SK-N-SH (cell line): ENCODE measurements around the gene MATN4. TPM values are rescaled to one million over a fixed set of nuclear protein-coding genes. Genes with fewer than 3 reads are reported as not detected.

ENCODE experiments used
- CTCF ChIA-PET: fragments of 300-600, 350-600 bp; formaldehyde crosslinking; extraction: SDS; loops from one replicate; lab custom pipeline; 2021; lab: Yijun Ruan, JAX
- POLR2A ChIA-PET: fragments of 350-600 bp; sonication (Branson Sonifier 250); formaldehyde crosslinking; extraction: SDS; loops from one replicate; lab custom pipeline; 2020; ENCODE audit warnings: antibody characterized with exemption, inconsistent platforms; lab: Yijun Ruan, JAX
- DNase-seq: peaks from one replicate; pipeline ENCODE4 v3.0.0; 2012
- H2AFZ ChIP-seq: fragments of 200-600 bp; sonication (generic); 2 replicates; pipeline ENCODE4 v1.8.1; 2016; ENCODE audit warnings: antibody characterized with exemption, mild to moderate bottlenecking, low read depth
- H3F3A ChIP-seq: fragments of 200-600 bp; sonication (generic); replicated peaks from 2 replicates; pipeline ENCODE3; 2016; ENCODE audit warnings: antibody characterized with exemption, mild to moderate bottlenecking; ENCODE audit not compliant: insufficient read depth
- H3K27ac ChIP-seq, 2 experiments: fragments of 200-500 bp in 1 of 2; fragments of 200-600 bp in 1 of 2; sonication (Bioruptor generic) in 1 of 2; sonication (generic), shearing (Covaris generic) in 1 of 2; 2 replicates each; pipeline versions ENCODE4 v1.5.1 to v1.6.1; 2014 to 2016; ENCODE audit warnings: low read depth in 2 of 2, inconsistent platforms in 1 of 2, low read length in 1 of 2, mild to moderate bottlenecking in 1 of 2, mixed read lengths in 1 of 2
- H3K27me3 ChIP-seq: fragments of 200-600 bp; sonication (generic), shearing (Covaris generic); 2 replicates; pipeline ENCODE4 v1.6.1; 2016; ENCODE audit warnings: mixed run types; ENCODE audit not compliant: insufficient read depth
- H3K36me3 ChIP-seq, 2 experiments: fragments of 200-500 bp in 1 of 2; fragments of 200-600 bp in 1 of 2; sonication (Bioruptor generic) in 1 of 2; sonication (generic) in 1 of 2; replicated peaks in 1 of 2; 2 replicates each; pipeline versions ENCODE3 to v1.5.1; 2014 to 2016; ENCODE audit warnings: low read length in 1 of 2, mild to moderate bottlenecking in 1 of 2; ENCODE audit not compliant: insufficient read depth in 2 of 2, control insufficient read depth in 1 of 2
- H3K4me1 ChIP-seq, 2 experiments: fragments of 200-500 bp in 1 of 2; fragments of 200-600 bp in 1 of 2; sonication (Bioruptor generic) in 1 of 2; sonication (generic), shearing (Covaris generic) in 1 of 2; 2 replicates each; pipeline versions ENCODE4 v1.5.1 to v1.6.1; 2014 to 2016; ENCODE audit warnings: low read depth in 1 of 2, low read length in 1 of 2, mixed run types in 1 of 2; ENCODE audit not compliant: insufficient read depth in 2 of 2, control insufficient read depth in 1 of 2
- H3K4me2 ChIP-seq: fragments of 200-600 bp; sonication (generic), shearing (Covaris generic); 2 replicates; pipeline ENCODE4 v1.6.1; 2017; ENCODE audit warnings: mixed run types
- H3K4me3 ChIP-seq, 2 experiments: fragments of 200-500 bp in 1 of 2; fragments of 200-600 bp in 1 of 2; sonication (Bioruptor generic) in 1 of 2; sonication (generic), shearing (Covaris generic) in 1 of 2; 2 replicates each; pipeline versions ENCODE4 v1.5.1 to v1.8.1; 2014 to 2016; ENCODE audit warnings: low read depth in 2 of 2, inconsistent platforms in 1 of 2, low read length in 1 of 2, mild to moderate bottlenecking in 1 of 2, mixed read lengths in 1 of 2, moderate library complexity in 1 of 2
- H3K79me2 ChIP-seq: fragments of 200-600 bp; sonication (generic); 2 replicates; pipeline ENCODE4 v1.8.1; 2017; ENCODE audit warnings: mild to moderate bottlenecking; ENCODE audit not compliant: insufficient read depth
- H3K9ac ChIP-seq: fragments of 200-600 bp; sonication (generic); 2 replicates; pipeline ENCODE4 v1.6.1; 2017; ENCODE audit warnings: mixed run types
- H3K9me2 ChIP-seq: fragments of 200-600 bp; sonication (generic); 2 replicates; pipeline ENCODE4 v1.6.1; 2017; ENCODE audit warnings: mixed run types
- H3K9me3 ChIP-seq: fragments of 200-600 bp; sonication (generic); 2 replicates; pipeline ENCODE4 v1.6.1; 2017; ENCODE audit warnings: mixed run types, mild to moderate bottlenecking, moderate library complexity
- H4K20me1 ChIP-seq: fragments of 200-600 bp; sonication (generic); 2 replicates; pipeline ENCODE4 v1.6.1; 2017; ENCODE audit warnings: mild to moderate bottlenecking, mixed run types; ENCODE audit not compliant: insufficient read depth
- EP300 ChIP-seq, 2 experiments: IDR thresholded peaks; 2 replicates each; pipeline versions ENCODE4 v1.4.0 to v1.6.1; 2012; ENCODE audit warnings: borderline replicate concordance in 1 of 2, low read depth in 1 of 2, low read length in 1 of 2
- FOXJ3 ChIP-seq: sonication (generic); formaldehyde crosslinking; IDR thresholded peaks from 2 replicates; pipeline ENCODE4 v1.5.1; 2020; ENCODE audit warnings: mild to moderate bottlenecking, missing genetic modification reagents
- GABPA ChIP-seq: IDR thresholded peaks from 2 replicates; pipeline ENCODE4 v1.4.0; 2012; ENCODE audit warnings: low read depth, mild to moderate bottlenecking
- GATA2 ChIP-seq: sonication (generic); formaldehyde crosslinking; IDR thresholded peaks from 2 replicates; pipeline ENCODE4 v1.5.0; 2020; ENCODE audit warnings: mild to moderate bottlenecking, missing genetic modification reagents
- MAX ChIP-seq: IDR thresholded peaks from 2 replicates; pipeline ENCODE4 v1.4.0; 2012; ENCODE audit warnings: low read depth
- MXI1 ChIP-seq: IDR thresholded peaks from 2 replicates; pipeline ENCODE4 v1.6.1; 2012; ENCODE audit warnings: mild to moderate bottlenecking, low read depth, low read length, improper control_type of control experiment
- NRF1 ChIP-seq: IDR thresholded peaks from 2 replicates; pipeline ENCODE4 v1.6.1; 2012; ENCODE audit warnings: low read depth, mild to moderate bottlenecking, low read length
- RFX5 ChIP-seq: IDR thresholded peaks from 2 replicates; pipeline ENCODE4 v1.6.1; 2012; ENCODE audit warnings: mild to moderate bottlenecking, improper control_type of control experiment, low read length
- SMC3 ChIP-seq: IDR thresholded peaks from 2 replicates; pipeline ENCODE4 v1.6.1; 2012; ENCODE audit warnings: low read depth, low read length, improper control_type of control experiment
- TEAD4 ChIP-seq: IDR thresholded peaks from 2 replicates; pipeline ENCODE4 v1.4.0; 2012; ENCODE audit warnings: mild to moderate bottlenecking, borderline replicate concordance; ENCODE audit not compliant: insufficient read depth
- USF1 ChIP-seq: IDR thresholded peaks from 2 replicates; pipeline ENCODE4 v1.4.0; 2012; ENCODE audit warnings: low read depth, borderline replicate concordance
- ZBTB33 ChIP-seq: IDR thresholded peaks from 2 replicates; pipeline ENCODE4 v1.4.0; 2012; ENCODE audit warnings: low read depth, borderline replicate concordance
- WGBS: methylation state at CpG from one replicate; pipeline ENCODE4 v1.1.6; 2017; ENCODE audit warnings: low lambda C conversion rate; 5-methylcytosine and 5-hydroxymethylcytosine counted together
- polyA plus RNA-seq, 3 experiments: library from polyadenylated mRNA; depleted of rRNA; stranded (reverse); fragments of >200 nt; gene quantifications; 2 replicates each; pipeline ENCODE4 v1.2.3, GENCODE V29; 2012

MATN4 gene
- polyA plus RNA-seq, 1 of the 3 experiments (the other 2 are of a cell fraction): 0.16 TPM

- H3K27ac ChIP-seq: peak overlapping the region; percentile 90 to 96
- peak; percentile 77 for TF ChIP-seq MXI1
- no peak for TF ChIP-seq SMC3
- TF ChIP-seq GATA2 (CRISPR knock-in tag): peak; percentile 93
- TF ChIP-seq MAX: 0 out of 2 replicates have a peak, but pooled peaks have one; percentile 22
- peak in 1 of 2 experiments; percentile 45; a peak in 1 of 4 replicates for TF ChIP-seq EP300 (IDR thresholded peaks at IDR 0.05; ENCODE audit: borderline replicate concordance in 1 of 2, low read depth in 1 of 2, low read length in 1 of 2)
- peak; percentile 68; the same call in 1 of the 2 replicates for TF ChIP-seq USF1
- TF ChIP-seq NRF1: no peak
- TF ChIP-seq TEAD4: no peak
- TF ChIP-seq FOXJ3 (CRISPR knock-in tag): peak; percentile 80
- POLR2A ChIA-PET: interaction anchor here (0.8 to 1.9 kb wide), 5 partner anchors 20 to 491 kb away, joined by 3 to 14 read pairs (median 3); partner anchors contain the start of genes SNX21 and SYS1
- no peaks in the 10 kb centered on the region for H3K9me3 ChIP-seq
- H3K9ac ChIP-seq: peak overlapping the region; percentile 61; the same call in 1 of the 2 replicates
- H4K20me1 ChIP-seq: peaks cover 11% of the 10 kb centered on the region; the same call in 1 of the 2 replicates
- CTCF ChIA-PET: interaction anchor here (1.0 to 4.3 kb wide), 9 partner anchors 15 to 129 kb away, joined by 3 to 31 read pairs (median 6); partner anchors contain the start of gene SYS1
- no peaks in the 10 kb centered on the region for H3K9me2 ChIP-seq
- DNase-seq: peak; percentile 79
- H2AFZ ChIP-seq: no peak overlapping the region
- H3K4me2 ChIP-seq: peak overlapping the region; percentile 96
- peaks cover 4 to 7% of the 10 kb centered on the region in 2 experiments for H3K36me3 ChIP-seq
- H3K4me1 ChIP-seq: peaks cover 72 to 74% of the 10 kb centered on the region in 2 experiments
- peaks cover 24% of the 10 kb centered on the region for H3F3A ChIP-seq
- peak overlapping the region; percentile 27 to 31 for H3K4me3 ChIP-seq
- peaks cover 91% of the 10 kb centered on the region for H3K79me2 ChIP-seq
- WGBS: 11% methylated on average over 14 of the region's 16 CpGs
- H3K27me3 ChIP-seq: no peaks in the 10 kb centered on the region
Observed at GRCh38 chr20:45341939-45342854, 34.1 kb upstream of the MATN4 start.

GRCh38 chr20:45341579-45341938 lies 33.5 kb upstream of the MATN4 start:
- Histone ChIP-seq H3K27ac (peak overlapping the region; percentile 90 to 96), H4K20me1 (peaks cover 11% of the 10 kb centered on the region; the same call in 1 of the 2 replicates), H3K4me3 (peak overlapping the region; percentile 27 to 31), H3K9me3 (no peaks in the 10 kb centered on the region), H3K4me2 (peak overlapping the region; percentile 96), H3K9ac (peak overlapping the region; percentile 61; the same call in 1 of the 2 replicates), H3F3A (peaks cover 29% of the 10 kb centered on the region), H3K9me2 (no peaks in the 10 kb centered on the region), H3K27me3 (no peaks in the 10 kb centered on the region), H3K79me2 (peaks cover 85% of the 10 kb centered on the region), H3K36me3 (peaks cover 4 to 7% of the 10 kb centered on the region in 2 experiments), H3K4me1 (peaks cover 73 to 74% of the 10 kb centered on the region in 2 experiments), H2AFZ (no peak overlapping the region)
- no peak for TF ChIP-seq RFX5
- TF ChIP-seq ZBTB33: no peak
- TF ChIP-seq GABPA: no peak
- WGBS: 31% methylated on average over 3 of the region's 3 CpGs
- CTCF ChIA-PET: interaction anchor here (0.8 to 4.3 kb wide), 9 partner anchors 15 to 129 kb away, joined by 3 to 31 read pairs (median 6); partner anchors contain the start of gene SYS1
- no peak for DNase-seq
- POLR2A ChIA-PET: interaction anchor here (0.8 to 1.9 kb wide), 4 partner anchors 21 to 492 kb away, joined by 3 to 14 read pairs (median 4); partner anchors contain the start of genes SNX21 and SYS1
